ENCODE measurements around the gene MACF1.

Gene MACF1

DNA sequence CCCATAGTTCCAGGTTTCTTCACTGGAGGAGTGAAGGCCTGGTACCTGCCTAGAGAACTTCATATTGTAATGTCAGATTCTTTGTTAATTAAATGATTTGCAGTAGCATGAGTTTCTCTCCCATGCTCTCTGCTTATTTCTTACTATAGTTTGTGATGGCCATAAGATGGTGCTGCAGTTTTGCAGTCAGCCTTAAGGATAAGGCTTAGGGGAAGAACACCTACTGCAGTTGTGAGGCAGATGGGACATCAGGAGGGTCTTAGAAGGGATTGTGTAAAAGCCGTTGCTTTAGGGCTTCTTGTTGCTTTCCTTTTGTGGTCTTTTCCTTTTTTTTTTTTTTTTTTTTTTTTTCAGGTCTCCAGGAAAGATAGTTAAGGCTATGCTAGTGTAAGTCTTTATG, 61.8 kb downstream of the MACF1 start:
- Histone ChIP-seq H3K27me3 (replicated peaks; ENCODE audit: control insufficient read depth, insufficient read depth, low read length, poor library complexity, severe bottlenecking) (no peaks in the 10 kb centered on the region), H3K9me3 (ENCODE audit: control insufficient read depth, low read length) (no peaks in the 10 kb centered on the region), H3K36me3 (ENCODE audit: control insufficient read depth, insufficient read depth, low read length) (no peaks in the 10 kb centered on the region), H3K4me1 (ENCODE audit: control insufficient read depth, insufficient read depth, low read length, poor library complexity, severe bottlenecking) (peaks cover 47% of the 10 kb centered on the region), H3K4me3 (ENCODE audit: insufficient read depth, low read depth, low read length, poor library complexity, severe bottlenecking) (no peak overlapping the region), H3K27ac (ENCODE audit: insufficient read depth, low read length, poor library complexity, severe bottlenecking) (no peak overlapping the region)
- no peak for DNase-seq

DNA sequence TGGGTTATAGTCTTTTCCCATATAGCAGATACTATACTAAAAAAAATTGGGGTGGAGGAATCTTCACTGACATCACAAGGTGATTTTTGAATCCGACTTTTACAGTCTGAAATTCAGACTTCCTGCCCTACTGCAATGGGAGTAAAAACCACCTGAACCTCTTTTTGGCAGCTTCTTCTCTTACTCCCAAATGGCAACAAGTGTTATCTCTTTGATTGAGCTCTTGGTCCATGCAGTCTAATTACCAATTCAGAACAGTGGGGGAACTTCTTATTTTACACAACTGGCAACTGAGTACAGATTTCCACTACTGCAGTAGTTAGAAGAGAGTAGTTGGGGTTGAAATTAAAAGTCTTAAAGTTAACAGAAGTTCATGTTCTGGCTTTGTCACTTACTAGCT, 62.3 kb downstream of the MACF1 start:
- H3K4me1 ChIP-seq (ENCODE audit: control insufficient read depth, insufficient read depth, low read length, poor library complexity, severe bottlenecking), result peaks cover 47% of the 10 kb centered on the region
- H3K27ac ChIP-seq (ENCODE audit: insufficient read depth, low read length, poor library complexity, severe bottlenecking), result no peak overlapping the region
- no peaks in the 10 kb centered on the region for H3K27me3 ChIP-seq (replicated peaks; ENCODE audit: control insufficient read depth, insufficient read depth, low read length, poor library complexity, severe bottlenecking)
- no peak for DNase-seq
- H3K36me3 ChIP-seq (ENCODE audit: control insufficient read depth, insufficient read depth, low read length), result no peaks in the 10 kb centered on the region
- H3K4me3 ChIP-seq (ENCODE audit: insufficient read depth, low read depth, low read length, poor library complexity, severe bottlenecking), result no peak overlapping the region
- H3K9me3 ChIP-seq (ENCODE audit: control insufficient read depth, low read length), result no peaks in the 10 kb centered on the region

DNA sequence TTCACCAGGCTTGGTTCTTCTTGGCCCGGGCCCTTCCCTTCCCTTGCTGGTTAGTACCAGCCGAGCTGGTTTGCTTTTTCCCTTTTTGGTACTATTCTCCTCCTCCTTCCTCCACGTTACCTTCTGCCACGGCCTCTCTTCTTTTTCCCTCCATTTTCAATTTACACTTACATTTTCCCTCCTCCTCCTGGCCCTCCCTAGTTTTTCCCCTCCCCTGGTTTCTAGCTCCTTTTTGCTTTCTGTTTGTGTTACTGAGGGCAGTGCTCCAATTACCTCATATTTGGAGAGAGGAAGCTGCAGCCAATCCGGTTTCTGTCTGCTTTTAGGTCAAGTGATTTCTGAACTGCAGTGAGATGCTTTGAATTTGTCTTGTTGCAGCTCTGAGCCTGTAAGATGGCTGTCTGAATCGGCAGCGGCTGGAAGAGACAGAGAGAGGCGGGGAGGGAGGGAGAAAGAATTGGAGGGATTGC, 63.7 kb downstream of the MACF1 start:
- Histone ChIP-seq H3K9me3 (ENCODE audit: control insufficient read depth, low read length) (no peaks in the 10 kb centered on the region), H3K4me3 (ENCODE audit: insufficient read depth, low read depth, low read length, poor library complexity, severe bottlenecking) (no peak overlapping the region), H3K27ac (ENCODE audit: insufficient read depth, low read length, poor library complexity, severe bottlenecking) (peak overlapping the region; percentile 30), H3K4me1 (ENCODE audit: control insufficient read depth, insufficient read depth, low read length, poor library complexity, severe bottlenecking) (peaks cover 49% of the 10 kb centered on the region), H3K27me3 (replicated peaks; ENCODE audit: control insufficient read depth, insufficient read depth, low read length, poor library complexity, severe bottlenecking) (no peaks in the 10 kb centered on the region), H3K36me3 (ENCODE audit: control insufficient read depth, insufficient read depth, low read length) (no peaks in the 10 kb centered on the region)
- no peak for DNase-seq

DNA sequence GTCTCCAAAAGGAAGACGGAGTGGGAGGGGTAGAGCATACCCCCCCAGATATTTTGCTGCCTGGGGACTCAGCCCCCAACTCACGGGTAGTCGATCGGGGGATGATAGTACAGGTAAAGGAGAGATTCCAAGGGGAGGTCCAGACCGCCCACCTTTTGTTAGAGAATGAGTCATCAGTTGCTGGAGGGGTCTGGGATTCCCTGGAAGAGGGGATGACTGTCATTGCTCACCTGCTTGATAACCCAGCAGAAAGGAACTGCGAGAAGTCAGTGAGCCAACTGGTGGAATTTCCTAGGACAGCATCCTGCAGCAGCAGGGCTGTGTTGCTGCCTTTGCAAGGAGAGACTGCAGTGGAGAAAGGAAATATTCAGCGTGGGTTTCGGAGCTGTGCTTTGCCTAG, 64.4 kb downstream of the MACF1 start:
- no peak overlapping the region for H3K27ac ChIP-seq (ENCODE audit: insufficient read depth, low read length, poor library complexity, severe bottlenecking)
- no peaks in the 10 kb centered on the region for H3K27me3 ChIP-seq (replicated peaks; ENCODE audit: control insufficient read depth, insufficient read depth, low read length, poor library complexity, severe bottlenecking)
- no peaks in the 10 kb centered on the region for H3K9me3 ChIP-seq (ENCODE audit: control insufficient read depth, low read length)
- H3K36me3 ChIP-seq (ENCODE audit: control insufficient read depth, insufficient read depth, low read length), result no peaks in the 10 kb centered on the region
- no peak overlapping the region for H3K4me3 ChIP-seq (ENCODE audit: insufficient read depth, low read depth, low read length, poor library complexity, severe bottlenecking)
- no peak for DNase-seq
- peaks cover 49% of the 10 kb centered on the region for H3K4me1 ChIP-seq (ENCODE audit: control insufficient read depth, insufficient read depth, low read length, poor library complexity, severe bottlenecking)

DNA sequence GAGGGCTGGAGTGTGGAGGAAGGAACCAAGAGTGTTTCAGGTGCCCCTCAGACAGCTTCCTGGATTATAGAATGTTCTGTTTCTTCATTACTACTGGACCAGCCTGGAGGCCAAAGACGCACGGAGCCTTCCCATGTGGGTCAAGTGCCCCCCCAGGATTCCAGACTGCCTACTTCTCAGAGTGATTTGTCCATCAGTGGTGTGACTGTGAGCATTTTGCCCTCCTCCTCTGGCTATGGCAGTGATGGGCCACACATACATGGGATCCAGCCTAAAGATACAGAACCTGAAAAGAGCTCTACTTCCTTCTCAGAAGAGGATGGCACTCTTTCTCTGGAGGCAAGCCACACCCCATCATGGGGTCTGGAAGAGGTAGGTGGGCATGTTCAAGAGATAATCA, 64.9 kb downstream of the MACF1 start:
- no peaks in the 10 kb centered on the region for H3K36me3 ChIP-seq (ENCODE audit: control insufficient read depth, insufficient read depth, low read length)
- no peak overlapping the region for H3K4me3 ChIP-seq (ENCODE audit: insufficient read depth, low read depth, low read length, poor library complexity, severe bottlenecking)
- no peak for DNase-seq
- H3K27ac ChIP-seq (ENCODE audit: insufficient read depth, low read length, poor library complexity, severe bottlenecking), result no peak overlapping the region
- H3K27me3 ChIP-seq (replicated peaks; ENCODE audit: control insufficient read depth, insufficient read depth, low read length, poor library complexity, severe bottlenecking), result no peaks in the 10 kb centered on the region
- no peaks in the 10 kb centered on the region for H3K9me3 ChIP-seq (ENCODE audit: control insufficient read depth, low read length)
- H3K4me1 ChIP-seq (ENCODE audit: control insufficient read depth, insufficient read depth, low read length, poor library complexity, severe bottlenecking), result peaks cover 49% of the 10 kb centered on the region

DNA sequence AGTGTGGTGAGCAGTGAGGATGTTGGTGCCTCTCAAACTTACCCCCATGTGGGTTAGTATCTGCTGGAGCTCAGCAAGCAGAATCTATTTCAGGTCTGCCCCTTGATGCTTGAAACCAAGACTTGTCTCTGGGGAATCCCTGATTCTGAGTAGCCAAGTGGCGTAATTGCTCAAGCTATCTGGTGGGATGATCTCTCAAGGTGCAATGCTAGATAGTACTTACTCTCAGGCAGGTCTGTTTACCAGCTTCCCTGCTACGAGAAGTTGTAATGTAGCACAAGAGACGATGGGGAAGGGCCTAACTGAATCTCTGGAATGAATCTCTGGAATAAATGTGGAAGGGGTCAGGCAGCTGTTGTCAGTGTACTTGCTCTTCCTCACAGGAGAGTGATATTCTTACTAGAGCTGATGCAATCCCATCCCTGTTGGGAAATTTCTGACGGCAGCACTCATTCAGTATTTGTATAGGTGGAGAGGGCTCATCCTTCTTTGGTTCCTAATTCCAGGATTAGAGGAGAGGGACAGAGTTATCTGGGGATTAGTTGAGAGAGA, 65.4 kb downstream of the MACF1 start:
- Histone ChIP-seq H3K36me3 (ENCODE audit: control insufficient read depth, insufficient read depth, low read length) (no peaks in the 10 kb centered on the region), H3K27ac (ENCODE audit: insufficient read depth, low read length, poor library complexity, severe bottlenecking) (no peak overlapping the region), H3K4me1 (ENCODE audit: control insufficient read depth, insufficient read depth, low read length, poor library complexity, severe bottlenecking) (peaks cover 49% of the 10 kb centered on the region), H3K4me3 (ENCODE audit: insufficient read depth, low read depth, low read length, poor library complexity, severe bottlenecking) (no peak overlapping the region), H3K9me3 (ENCODE audit: control insufficient read depth, low read length) (no peaks in the 10 kb centered on the region), H3K27me3 (replicated peaks; ENCODE audit: control insufficient read depth, insufficient read depth, low read length, poor library complexity, severe bottlenecking) (no peaks in the 10 kb centered on the region)
- no peak for DNase-seq

DNA sequence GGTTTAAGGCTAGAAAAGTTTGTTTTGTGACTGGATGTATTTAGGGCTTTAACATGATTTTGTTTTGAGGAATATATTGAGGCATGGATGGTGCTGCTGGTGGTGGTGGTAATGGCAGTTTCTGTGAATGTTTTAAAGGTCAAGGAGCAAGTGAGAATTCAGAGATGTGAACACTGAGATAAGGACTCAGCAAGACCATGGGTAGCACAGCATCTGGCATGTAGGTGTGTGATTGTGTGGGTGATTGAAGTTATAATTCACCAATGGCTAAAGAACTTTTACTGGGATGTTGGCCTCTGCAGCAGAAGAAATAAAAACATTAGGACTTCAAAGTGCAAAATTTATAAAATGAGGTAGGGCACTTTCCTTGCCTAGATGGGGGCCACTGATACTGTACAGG, 65.9 kb downstream of the MACF1 start:
- no peak overlapping the region for H3K27ac ChIP-seq (ENCODE audit: insufficient read depth, low read length, poor library complexity, severe bottlenecking)

DNA sequence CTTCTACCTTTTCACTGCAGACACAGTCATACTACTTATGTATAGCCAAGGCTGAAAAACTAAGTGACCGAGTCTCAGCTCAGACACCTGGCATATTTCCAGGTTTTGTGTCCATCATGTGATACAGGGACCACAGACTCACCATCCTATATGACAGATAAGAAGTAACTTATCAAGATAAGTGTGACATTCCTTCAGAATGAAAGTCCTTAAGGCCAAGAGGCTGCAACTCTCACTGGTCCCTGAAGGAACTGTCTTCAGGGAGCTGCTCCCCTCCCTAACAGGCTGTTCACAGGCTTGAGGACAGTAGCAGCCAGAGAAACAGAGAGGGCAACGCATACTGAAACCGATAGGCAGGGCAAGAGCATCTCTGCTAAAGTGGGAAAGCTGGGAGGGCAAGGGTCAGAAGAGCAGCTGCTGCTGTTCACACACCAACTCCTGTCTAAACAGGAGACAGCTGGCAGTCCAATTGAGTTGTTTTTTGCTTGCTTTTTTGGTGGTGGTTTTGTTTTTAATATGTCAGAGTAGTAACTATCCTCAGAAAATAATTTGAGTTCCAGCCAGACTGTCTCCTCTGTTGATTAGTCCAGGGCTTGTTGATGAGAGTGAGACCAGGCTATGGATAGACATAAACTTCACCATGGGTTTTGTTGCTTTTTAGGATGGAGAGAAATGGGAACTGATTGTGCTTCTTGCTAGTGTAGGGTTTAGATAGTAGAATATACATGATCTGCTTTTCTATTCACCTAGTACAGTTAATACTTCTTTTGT, 67.7 kb downstream of the MACF1 start:
- Histone ChIP-seq H3K4me3 (ENCODE audit: insufficient read depth, low read depth, low read length, poor library complexity, severe bottlenecking) (no peak overlapping the region), H3K9me3 (ENCODE audit: control insufficient read depth, low read length) (no peaks in the 10 kb centered on the region), H3K27me3 (replicated peaks; ENCODE audit: control insufficient read depth, insufficient read depth, low read length, poor library complexity, severe bottlenecking) (no peaks in the 10 kb centered on the region), H3K27ac (ENCODE audit: insufficient read depth, low read length, poor library complexity, severe bottlenecking) (no peak overlapping the region), H3K36me3 (ENCODE audit: control insufficient read depth, insufficient read depth, low read length) (no peaks in the 10 kb centered on the region), H3K4me1 (ENCODE audit: control insufficient read depth, insufficient read depth, low read length, poor library complexity, severe bottlenecking) (peaks cover 39% of the 10 kb centered on the region)
- DNase-seq, result no peak

More for the DNA sequence above, 65.9 kb downstream of the MACF1 start:
- Histone ChIP-seq H3K36me3 (ENCODE audit: control insufficient read depth, insufficient read depth, low read length) (no peaks in the 10 kb centered on the region), H3K4me3 (ENCODE audit: insufficient read depth, low read depth, low read length, poor library complexity, severe bottlenecking) (no peak overlapping the region), H3K4me1 (ENCODE audit: control insufficient read depth, insufficient read depth, low read length, poor library complexity, severe bottlenecking) (peaks cover 49% of the 10 kb centered on the region), H3K9me3 (ENCODE audit: control insufficient read depth, low read length) (no peaks in the 10 kb centered on the region), H3K27me3 (replicated peaks; ENCODE audit: control insufficient read depth, insufficient read depth, low read length, poor library complexity, severe bottlenecking) (no peaks in the 10 kb centered on the region)
- no peak for DNase-seq

DNA sequence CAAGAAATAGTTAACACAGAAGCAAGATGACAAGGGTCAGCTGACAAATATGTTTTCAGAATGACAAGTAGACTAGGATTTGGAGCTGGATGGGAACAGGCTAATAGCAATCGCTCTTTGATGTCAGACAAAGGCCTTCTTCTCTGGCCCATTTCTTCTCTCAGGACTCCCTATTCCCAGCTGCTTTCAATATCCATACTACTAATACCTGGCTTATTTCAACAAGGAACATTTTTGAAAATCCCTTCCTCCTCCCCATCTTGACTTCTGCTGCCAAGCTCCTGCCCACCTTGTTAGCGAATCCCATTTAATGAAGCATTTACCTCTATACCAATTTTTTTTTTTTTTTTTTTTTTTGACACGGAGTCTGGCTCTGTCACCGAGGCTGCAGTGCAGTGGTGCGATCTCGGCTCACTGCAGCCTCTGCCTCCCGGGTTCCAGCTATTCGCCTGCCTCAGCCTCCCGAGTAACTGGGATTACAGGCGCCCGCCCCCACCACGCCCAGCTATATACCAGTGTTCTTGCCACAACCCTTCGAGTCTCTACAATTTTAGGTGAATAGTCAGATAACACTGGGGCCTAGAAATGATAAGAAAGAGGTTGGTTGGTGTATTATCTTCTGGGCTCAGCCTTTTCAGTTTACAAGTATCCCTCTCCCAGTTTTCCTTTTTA, 68.4 kb downstream of the MACF1 start:
- Histone ChIP-seq H3K27ac (ENCODE audit: insufficient read depth, low read length, poor library complexity, severe bottlenecking) (no peak overlapping the region), H3K4me3 (ENCODE audit: insufficient read depth, low read depth, low read length, poor library complexity, severe bottlenecking) (no peak overlapping the region), H3K36me3 (ENCODE audit: control insufficient read depth, insufficient read depth, low read length) (no peaks in the 10 kb centered on the region), H3K9me3 (ENCODE audit: control insufficient read depth, low read length) (no peaks in the 10 kb centered on the region), H3K4me1 (ENCODE audit: control insufficient read depth, insufficient read depth, low read length, poor library complexity, severe bottlenecking) (peaks cover 35% of the 10 kb centered on the region), H3K27me3 (replicated peaks; ENCODE audit: control insufficient read depth, insufficient read depth, low read length, poor library complexity, severe bottlenecking) (no peaks in the 10 kb centered on the region)
- DNase-seq, result no peak

DNA sequence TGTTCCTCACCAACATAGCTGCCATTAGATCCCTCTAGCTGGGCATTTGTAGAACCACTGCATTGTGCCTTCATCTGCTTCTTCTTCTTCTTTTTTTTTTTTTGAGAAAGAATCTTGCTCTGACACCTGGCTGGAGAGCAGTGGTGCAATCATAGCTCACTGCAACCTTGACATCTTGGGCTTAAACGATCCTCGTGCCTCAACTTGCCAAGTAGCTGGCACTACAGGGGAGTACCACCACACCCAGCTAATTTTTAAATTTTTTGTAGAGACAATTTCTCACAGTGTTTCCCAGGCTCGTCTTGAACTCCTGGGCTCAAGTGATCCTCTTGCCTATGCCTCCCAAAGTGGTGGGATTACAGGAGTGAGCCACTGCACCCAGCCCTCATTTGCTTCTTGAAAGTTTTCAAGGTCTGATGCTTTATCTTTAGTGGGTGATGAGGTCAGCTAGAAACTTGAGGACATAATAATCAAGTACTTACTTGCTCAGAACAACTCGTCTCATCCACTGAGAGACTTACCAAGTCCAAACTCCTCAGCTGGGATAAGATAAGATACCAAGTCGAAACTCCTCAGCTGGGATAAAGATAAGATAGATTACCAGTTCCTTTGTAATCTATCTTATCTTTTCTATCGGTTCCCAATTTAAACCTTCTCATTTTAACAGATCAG, 71.5 kb downstream of the MACF1 start:
- Histone ChIP-seq H3K27ac (ENCODE audit: insufficient read depth, low read length, poor library complexity, severe bottlenecking) (no peak overlapping the region), H3K36me3 (ENCODE audit: control insufficient read depth, insufficient read depth, low read length) (no peaks in the 10 kb centered on the region), H3K4me1 (ENCODE audit: control insufficient read depth, insufficient read depth, low read length, poor library complexity, severe bottlenecking) (peaks cover 20% of the 10 kb centered on the region), H3K9me3 (ENCODE audit: control insufficient read depth, low read length) (no peaks in the 10 kb centered on the region), H3K27me3 (replicated peaks; ENCODE audit: control insufficient read depth, insufficient read depth, low read length, poor library complexity, severe bottlenecking) (no peaks in the 10 kb centered on the region), H3K4me3 (ENCODE audit: insufficient read depth, low read depth, low read length, poor library complexity, severe bottlenecking) (no peak overlapping the region)
- DNase-seq, result no peak
